Fibroblast of skin of back (primary cell): ENCODE data around the gene FCHSD1.
"Not testable (repeated sequence)": the region's sequence is repeated elsewhere in the genome, so short reads cannot be mapped to it uniquely, and the experiment has no call there.

Experiments
- DNase-seq: peaks from one replicate; pipeline ENCODE4 v3.0.0-alpha.2; 2013

FCHSD1 gene

DNA sequence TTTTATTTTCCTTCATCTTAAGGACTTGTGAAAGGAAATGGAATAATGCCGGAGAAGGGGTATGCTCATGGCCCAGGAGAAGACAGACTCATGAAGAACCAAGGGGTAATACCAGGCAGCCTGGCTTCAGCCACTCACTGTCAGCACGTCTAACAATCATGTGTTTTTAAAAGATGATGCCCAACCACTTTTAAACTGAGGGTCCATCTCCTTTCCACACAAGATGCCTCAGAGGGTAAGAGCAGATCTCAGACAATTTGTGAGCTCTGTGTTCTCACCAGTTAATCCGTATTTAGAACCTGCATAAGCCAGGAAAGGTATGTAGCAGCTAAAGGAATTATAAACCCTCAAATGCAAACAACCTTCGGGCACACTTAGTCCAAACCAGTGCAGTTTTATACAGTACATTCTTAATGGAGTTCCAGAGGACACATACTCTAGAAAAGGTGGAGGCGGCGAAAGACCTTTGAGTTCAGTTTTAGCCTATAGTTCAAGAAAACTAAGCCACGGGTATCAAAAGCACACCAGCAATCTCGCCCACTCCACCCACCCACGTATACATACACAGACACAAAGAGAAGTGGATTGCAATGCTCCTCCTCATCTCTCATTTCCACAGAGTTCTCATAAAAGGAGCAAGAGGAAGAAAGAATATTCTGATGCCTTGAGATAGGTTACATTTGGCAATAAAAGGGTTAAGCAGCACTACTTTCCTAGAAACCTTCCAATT lies 35.1 kb downstream of the FCHSD1 start:
- no peak for DNase-seq

GRCh38 chr5:141613344-141613743 lies 37.9 kb downstream of the FCHSD1 start:
- DNase-seq = no peak

- DNase-seq = no peak
These were observed 39.9 kb downstream of the FCHSD1 start for GRCh38 chr5:141611289-141611688.

DNA sequence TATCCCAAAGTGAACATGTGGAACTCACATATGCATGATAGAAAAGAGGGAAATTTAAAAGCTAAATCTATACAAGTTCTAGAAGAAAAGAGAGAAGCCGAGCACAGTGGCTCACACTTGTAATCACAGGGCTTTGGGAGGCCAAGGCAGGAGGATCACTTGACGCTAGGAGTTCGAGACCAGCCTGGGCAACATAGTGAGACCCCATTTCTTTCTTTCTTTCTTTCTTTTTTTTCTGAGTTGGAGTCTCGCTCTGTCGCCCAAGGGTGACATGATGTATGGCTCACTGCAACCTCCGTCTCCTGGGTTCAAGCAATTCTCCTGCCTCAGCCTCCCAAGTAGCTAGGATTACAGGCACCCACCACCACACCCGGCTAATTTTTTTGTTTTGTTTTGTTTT lies 41.3 kb downstream of the FCHSD1 start:
- DNase-seq = not testable (repeated sequence)

DNA sequence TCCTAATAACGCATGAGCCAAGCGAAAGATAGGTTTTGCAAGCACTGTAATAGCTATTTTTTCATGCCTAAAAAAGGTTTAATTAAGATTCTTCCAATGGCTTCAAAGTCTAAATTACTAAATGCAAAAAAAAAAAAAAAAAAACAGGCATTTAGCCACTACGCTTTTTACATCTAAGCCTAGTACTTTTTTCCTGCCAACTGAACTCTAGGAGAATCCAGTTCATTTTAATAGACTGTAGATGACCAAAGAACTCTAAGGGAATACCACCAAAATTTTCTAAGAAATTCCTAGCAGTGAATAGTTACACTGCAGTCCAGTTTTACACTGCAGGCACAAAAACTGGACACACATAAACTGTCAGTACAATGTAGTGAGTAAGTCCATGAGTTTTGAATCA lies 42.2 kb downstream of the FCHSD1 start:
- DNase-seq = no peak

- DNase-seq = no peak
These were observed 42.7 kb downstream of the FCHSD1 start for GRCh38 chr5:141608557-141608956.

DNA sequence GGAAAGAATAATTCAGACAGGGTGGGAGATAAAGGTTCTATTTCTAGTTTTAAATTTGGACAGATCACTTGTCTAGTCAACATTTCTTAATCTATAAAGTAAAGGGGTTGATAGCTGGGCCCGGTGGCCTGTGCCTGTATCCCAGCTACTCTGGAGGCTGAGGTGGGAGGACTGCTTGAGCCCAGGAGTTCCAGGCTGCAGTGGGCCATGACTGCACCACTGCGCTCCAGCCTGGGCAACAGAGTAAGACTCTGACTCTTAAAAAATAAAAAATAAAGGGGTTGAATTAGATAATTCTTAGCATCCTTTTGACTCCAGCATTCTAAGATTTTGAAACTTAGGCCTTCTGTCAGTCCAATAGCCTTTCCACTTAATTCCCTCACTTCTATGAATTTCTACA lies 43.2 kb downstream of the FCHSD1 start:
- DNase-seq = no peak

DNA sequence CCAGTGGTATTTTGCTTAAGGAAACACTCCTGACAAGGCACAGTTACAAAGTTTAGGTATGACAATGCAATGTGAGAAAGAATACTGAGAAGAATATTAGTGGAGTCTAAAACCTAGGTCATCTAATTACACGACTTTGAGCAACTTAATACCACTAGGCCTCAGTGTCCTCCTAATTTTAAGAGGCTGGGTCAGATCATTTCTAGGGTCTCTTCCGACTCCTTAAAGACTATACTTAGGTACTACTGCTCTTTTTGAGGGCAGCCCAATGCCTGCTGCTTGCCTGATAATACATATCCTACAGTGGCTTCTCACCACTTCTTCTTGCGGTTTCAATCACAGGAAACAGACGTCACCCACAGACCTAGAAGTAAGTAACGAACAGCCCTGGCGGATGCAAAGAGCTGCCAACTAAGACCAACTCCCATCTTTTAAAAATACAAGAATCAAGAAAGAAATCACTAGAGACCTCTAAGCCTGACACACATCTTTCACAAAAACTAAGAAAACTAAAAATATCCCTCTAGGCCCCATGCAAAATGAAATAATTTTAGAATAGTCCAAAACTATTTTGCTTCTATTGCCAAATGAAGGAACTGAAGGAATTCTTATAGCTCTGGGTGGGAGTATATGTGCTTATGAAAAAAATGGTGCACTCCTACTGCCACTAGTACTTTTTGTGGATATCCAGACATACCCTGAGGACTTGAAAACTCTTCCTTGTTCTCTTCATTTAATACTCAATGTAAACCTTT lies 45.5 kb downstream of the FCHSD1 start:
- peak; percentile 60 for DNase-seq

DNA sequence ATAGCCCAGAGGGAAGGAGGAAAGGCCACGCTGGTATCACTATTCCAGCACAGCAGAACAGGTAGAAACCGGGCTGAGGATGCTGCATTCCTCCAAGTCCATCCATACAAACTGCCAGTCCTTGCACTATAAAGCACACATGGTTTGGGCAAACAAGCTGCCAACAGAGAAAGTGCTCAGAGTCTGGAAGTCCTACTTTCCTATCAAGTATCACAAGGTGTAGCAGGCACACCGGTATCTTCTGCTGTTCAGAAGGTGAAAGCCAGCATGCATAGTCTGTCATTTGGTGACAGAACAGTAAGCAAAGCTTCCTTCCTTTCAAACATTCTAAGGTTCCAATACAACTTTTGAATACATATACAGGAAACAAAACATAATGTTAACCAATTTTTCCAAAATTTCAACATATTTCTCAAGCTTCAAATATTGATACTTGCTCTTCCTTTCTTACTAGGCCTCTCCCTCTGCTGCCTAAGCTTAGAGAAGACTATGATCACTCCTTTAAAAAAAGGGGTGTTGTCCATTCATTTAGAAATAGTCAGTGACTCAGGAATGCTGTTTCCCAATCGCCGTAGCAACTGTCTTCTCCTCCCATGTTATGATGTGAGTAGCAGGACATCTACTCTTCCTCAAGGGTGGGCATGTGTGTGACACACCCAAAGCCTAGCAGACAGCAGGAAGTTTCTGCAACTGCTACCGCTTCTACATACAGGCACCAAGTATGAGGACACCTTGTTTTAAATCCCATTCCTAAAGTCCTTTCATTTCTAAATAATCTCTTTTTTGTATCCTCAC lies 47.1 kb downstream of the FCHSD1 start:
- DNase-seq = peak; percentile 97

- DNase-seq = no peak
These were observed 48.6 kb downstream of the FCHSD1 start for GRCh38 chr5:141602606-141603005.

- DNase-seq = peak; percentile 24
These were observed 52.5 kb downstream of the FCHSD1 start for GRCh38 chr5:141598391-141599345.

DNA sequence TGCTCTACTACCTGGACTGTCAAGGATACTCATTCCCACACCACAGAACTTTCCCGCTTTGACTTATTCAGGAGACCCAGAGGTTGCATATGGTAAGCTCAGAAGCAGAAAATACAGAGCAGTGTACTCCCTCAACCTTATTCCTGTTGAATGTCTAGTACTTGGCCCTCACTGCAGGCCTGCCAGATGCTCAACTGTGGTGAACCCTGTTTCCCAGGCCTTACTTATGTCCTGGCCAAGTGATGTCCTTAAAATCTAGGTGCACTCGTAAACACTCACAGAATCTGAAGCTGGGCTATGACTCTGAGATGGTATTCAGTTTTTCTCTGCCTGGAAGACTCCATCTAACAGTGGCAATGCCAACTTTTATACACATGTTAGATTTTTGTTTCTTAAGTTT lies 53.4 kb downstream of the FCHSD1 start:
- DNase-seq = no peak

- DNase-seq = no peak
These were observed 53.8 kb downstream of the FCHSD1 start for GRCh38 chr5:141597394-141597793.

GRCh38 chr5:141596867-141597266 lies 54.4 kb downstream of the FCHSD1 start:
- no peak for DNase-seq

- no peak for DNase-seq
These were observed 61.1 kb downstream of the FCHSD1 start for GRCh38 chr5:141590127-141590526.
